ENCODE measurements around the gene ZNF423. TPM values are rescaled to one million over a fixed set of nuclear protein-coding genes. Genes with fewer than 3 reads are reported as not detected.

ZNF423 gene
- total RNA-seq, 1 donor from 2014 or later = 16.7 TPM

DNA sequence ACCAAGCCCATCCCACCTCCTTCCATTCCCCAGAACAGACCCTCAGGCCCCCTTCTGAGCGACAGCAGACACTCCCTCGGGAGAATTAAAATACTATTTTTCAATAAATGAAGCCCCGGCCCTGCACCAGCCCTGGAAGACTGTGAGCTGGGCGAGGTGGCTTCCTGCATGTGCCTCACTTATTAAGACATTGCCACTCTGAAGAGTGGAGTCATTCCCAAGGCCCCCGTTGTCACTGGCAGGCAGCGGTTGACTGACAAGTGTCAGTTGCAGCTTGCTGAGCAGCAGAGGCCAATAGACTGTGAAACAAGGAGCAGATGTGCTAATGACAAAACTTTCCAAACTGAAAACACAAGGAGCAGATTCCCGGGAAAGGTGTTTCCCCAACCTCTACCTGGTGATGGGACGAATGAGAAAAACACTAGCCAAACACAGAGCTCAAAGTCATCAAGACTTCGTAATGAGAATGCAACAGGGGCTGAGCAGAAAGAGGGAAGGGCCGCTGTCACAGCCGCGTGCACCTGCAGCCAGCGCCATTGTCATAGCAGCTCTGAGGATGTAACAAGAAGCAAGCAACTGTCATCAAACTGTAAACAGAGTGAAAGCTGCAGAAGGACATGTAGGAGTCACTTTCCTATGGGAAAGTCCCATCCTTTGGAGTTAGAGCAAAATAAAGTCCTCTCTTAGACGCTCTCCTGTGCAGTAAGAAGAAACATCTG lies 250.2 kb downstream of the ZNF423 start:
- Histone ChIP-seq H3K4me3 (ENCODE audit: low read length in 3 of 3) (no peak overlapping the region), H3K36me3 (ENCODE audit: control insufficient read depth in 3 of 3, insufficient read depth in 3 of 3, low read length in 3 of 3) (peaks cover 0 to 2% (median 0%) of the 10 kb centered on the region in 3 donors), H3K4me1 (ENCODE audit: control insufficient read depth in 3 of 3, insufficient read depth in 3 of 3, low read length in 3 of 3) (peaks cover 11 to 29% (median 18%) of the 10 kb centered on the region in 3 donors), H3K9me3 (ENCODE audit: control insufficient read depth in 3 of 3, low read length in 3 of 3) (no peaks in the 10 kb centered on the region), H3K9ac (ENCODE audit: low read depth in 1 of 3, low read length in 3 of 3) (no peak overlapping the region), H3K27ac (ENCODE audit: low read depth, low read length) (no peak overlapping the region), H3K27me3 (ENCODE audit: control insufficient read depth in 3 of 3, insufficient read depth in 3 of 3, low read length in 3 of 3) (no peaks in the 10 kb centered on the region)

DNA sequence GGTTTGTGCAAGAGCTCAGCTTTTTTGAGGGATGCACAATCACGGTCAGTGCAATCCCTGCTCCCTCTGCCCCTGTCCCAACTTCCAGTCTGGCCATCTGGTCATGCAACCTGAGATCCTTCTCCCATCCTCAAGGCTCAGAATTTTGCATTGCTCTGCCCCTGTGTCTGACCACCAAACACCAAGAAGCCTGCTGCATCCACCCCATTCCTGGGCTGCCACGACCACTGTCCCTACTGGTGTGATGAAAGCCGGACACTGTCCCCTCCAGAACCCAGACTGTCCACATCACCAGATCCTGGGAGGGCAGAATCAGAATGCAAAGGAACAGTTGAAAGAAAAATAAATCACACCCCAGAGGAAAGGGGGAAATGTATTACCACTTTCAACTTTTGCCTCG lies 251.3 kb downstream of the ZNF423 start:
- H3K9ac ChIP-seq (ENCODE audit: low read depth in 1 of 3, low read length in 3 of 3) = no peak overlapping the region
- no peaks in the 10 kb centered on the region for H3K27me3 ChIP-seq (ENCODE audit: control insufficient read depth in 3 of 3, insufficient read depth in 3 of 3, low read length in 3 of 3)
- H3K4me1 ChIP-seq (ENCODE audit: control insufficient read depth in 3 of 3, insufficient read depth in 3 of 3, low read length in 3 of 3) = peaks cover 11 to 29% (median 18%) of the 10 kb centered on the region in 3 donors
- no peaks in the 10 kb centered on the region for H3K9me3 ChIP-seq (ENCODE audit: control insufficient read depth in 3 of 3, low read length in 3 of 3)
- H3K27ac ChIP-seq (ENCODE audit: low read depth, low read length) = no peak overlapping the region
- H3K36me3 ChIP-seq (ENCODE audit: control insufficient read depth in 3 of 3, insufficient read depth in 3 of 3, low read length in 3 of 3) = peaks cover 0 to 2% (median 0%) of the 10 kb centered on the region in 3 donors
- no peak overlapping the region for H3K4me3 ChIP-seq (ENCODE audit: low read length in 3 of 3)

DNA sequence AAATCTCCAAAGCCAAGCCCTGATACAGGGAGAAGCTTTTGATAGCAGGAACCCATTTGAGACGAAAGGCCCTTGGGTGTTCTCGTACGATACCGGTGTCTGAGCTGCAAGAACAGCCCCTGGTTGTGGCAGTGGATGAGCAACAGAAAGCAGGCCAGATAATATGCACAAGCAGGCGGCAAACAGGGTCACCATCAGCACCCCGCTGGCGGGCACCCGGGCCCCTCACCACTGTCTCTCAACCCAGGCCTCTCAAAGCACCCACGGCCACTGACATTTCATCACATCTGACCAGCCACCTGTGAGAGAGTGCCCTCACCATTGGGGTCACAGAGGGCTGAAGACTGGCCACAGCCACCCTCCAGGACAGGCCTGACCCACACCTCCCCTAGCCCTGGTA lies 252.0 kb downstream of the ZNF423 start:
- Histone ChIP-seq H3K4me1 (ENCODE audit: control insufficient read depth in 3 of 3, insufficient read depth in 3 of 3, low read length in 3 of 3) (peaks cover 10 to 33% (median 18%) of the 10 kb centered on the region in 3 donors), H3K36me3 (ENCODE audit: control insufficient read depth in 3 of 3, insufficient read depth in 3 of 3, low read length in 3 of 3) (peaks cover 0 to 2% (median 0%) of the 10 kb centered on the region in 3 donors), H3K9me3 (ENCODE audit: control insufficient read depth in 3 of 3, low read length in 3 of 3) (no peaks in the 10 kb centered on the region), H3K27ac (ENCODE audit: low read depth, low read length) (no peak overlapping the region), H3K27me3 (ENCODE audit: control insufficient read depth in 3 of 3, insufficient read depth in 3 of 3, low read length in 3 of 3) (no peaks in the 10 kb centered on the region), H3K4me3 (ENCODE audit: low read length in 3 of 3) (no peak overlapping the region), H3K9ac (ENCODE audit: low read depth in 1 of 3, low read length in 3 of 3) (no peak overlapping the region)

DNA sequence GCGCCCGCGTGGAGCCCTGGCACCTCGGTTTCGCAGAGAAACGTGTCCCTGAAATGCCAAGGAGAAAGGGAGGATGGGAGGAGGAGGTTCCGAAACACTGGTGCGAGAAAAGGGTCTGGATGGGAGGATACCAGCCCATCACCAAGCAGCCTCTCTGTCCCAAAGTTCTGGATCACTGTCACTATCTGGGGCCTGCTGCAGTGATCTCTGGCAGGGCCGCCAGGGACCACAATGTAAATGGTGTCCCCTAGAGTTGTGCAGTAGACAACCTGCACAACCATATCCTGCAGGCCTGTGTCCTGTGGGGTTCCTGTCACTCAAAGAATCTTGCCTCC lies 253.0 kb downstream of the ZNF423 start:
- Histone ChIP-seq H3K4me3 (ENCODE audit: low read length in 3 of 3) (peak overlapping the region in 1 of 3 donors; percentile 8), H3K9me3 (ENCODE audit: control insufficient read depth in 3 of 3, low read length in 3 of 3) (no peaks in the 10 kb centered on the region), H3K27ac (ENCODE audit: low read depth, low read length) (peak overlapping the region; percentile 12), H3K9ac (ENCODE audit: low read depth in 1 of 3, low read length in 3 of 3) (peak overlapping the region in 1 of 3 donors; percentile 64), H3K27me3 (ENCODE audit: control insufficient read depth in 3 of 3, insufficient read depth in 3 of 3, low read length in 3 of 3) (no peaks in the 10 kb centered on the region), H3K36me3 (ENCODE audit: control insufficient read depth in 3 of 3, insufficient read depth in 3 of 3, low read length in 3 of 3) (peaks cover 0 to 2% (median 0%) of the 10 kb centered on the region in 3 donors), H3K4me1 (ENCODE audit: control insufficient read depth in 3 of 3, insufficient read depth in 3 of 3, low read length in 3 of 3) (peaks cover 9 to 32% (median 16%) of the 10 kb centered on the region in 3 donors)

DNA sequence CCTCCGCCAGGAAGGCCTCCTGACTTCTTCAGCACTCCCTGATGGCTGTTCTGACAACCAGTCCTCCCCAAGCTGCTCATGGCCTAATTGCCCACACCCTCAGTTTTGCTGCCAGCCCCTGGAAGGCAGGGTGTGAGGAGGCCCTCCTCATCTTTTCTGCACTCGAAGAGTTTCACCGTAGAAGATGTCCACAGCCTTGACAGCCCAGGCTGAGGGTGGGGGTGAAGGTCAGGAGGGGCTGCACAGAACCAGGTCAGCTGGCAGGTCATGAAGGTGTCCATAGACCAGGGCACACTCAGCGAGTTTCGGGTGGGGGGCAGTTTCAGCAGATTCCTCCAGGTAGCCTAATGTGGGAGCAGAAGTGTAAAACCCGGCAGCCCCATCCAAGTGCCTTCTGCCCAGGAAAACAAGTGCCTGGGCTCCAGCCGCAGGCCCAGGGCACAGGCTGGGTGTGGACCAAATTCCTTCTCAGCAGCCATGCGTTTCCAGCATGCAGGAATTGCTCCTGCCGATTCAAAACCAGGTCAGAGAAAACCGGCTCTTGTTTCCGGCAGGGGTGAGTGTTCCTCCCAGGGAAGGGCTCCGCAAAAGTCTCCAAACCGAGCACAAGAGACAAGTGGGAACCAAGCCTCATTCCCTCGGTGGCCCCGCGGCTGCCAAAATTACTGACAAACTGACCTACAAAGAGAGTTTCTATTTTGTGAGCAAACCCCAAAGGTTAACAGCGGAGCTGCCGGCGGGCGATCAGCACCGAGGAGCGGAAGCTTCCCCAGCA lies 253.5 kb downstream of the ZNF423 start:
- H3K27me3 ChIP-seq (ENCODE audit: control insufficient read depth in 3 of 3, insufficient read depth in 3 of 3, low read length in 3 of 3) = no peaks in the 10 kb centered on the region
- no peaks in the 10 kb centered on the region for H3K9me3 ChIP-seq (ENCODE audit: control insufficient read depth in 3 of 3, low read length in 3 of 3)
- H3K27ac ChIP-seq (ENCODE audit: low read depth, low read length) = peak overlapping the region; percentile 12
- peak overlapping the region in 1 of 3 donors; percentile 64 for H3K9ac ChIP-seq (ENCODE audit: low read depth in 1 of 3, low read length in 3 of 3)
- peaks cover 0 to 2% (median 0%) of the 10 kb centered on the region in 3 donors for H3K36me3 ChIP-seq (ENCODE audit: control insufficient read depth in 3 of 3, insufficient read depth in 3 of 3, low read length in 3 of 3)
- H3K4me1 ChIP-seq (ENCODE audit: control insufficient read depth in 3 of 3, insufficient read depth in 3 of 3, low read length in 3 of 3) = peaks cover 12 to 34% (median 17%) of the 10 kb centered on the region in 3 donors
- H3K4me3 ChIP-seq (ENCODE audit: low read length in 3 of 3) = peak overlapping the region in 1 of 3 donors; percentile 8

DNA sequence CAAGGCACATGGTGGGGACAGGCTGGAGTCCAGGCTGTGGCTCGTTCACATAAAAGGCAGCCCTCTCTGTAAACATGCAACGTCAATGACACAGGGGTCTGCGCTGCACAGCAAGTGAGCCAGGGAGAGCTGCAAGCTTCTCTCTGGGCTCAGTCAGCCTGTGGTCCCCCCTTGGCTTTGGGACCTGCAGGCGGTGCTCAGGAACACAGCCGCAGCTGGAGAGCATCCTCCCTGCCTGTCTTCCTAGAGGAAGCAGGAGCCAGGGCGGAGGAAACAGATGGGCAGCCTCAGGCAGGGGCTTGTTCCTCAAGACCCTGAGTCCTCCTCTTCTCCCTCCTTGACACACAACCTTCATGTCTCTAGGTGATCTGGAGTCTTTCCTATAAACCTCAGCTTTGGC lies 254.3 kb downstream of the ZNF423 start:
- Histone ChIP-seq H3K4me3 (ENCODE audit: low read length in 3 of 3) (no peak overlapping the region), H3K4me1 (ENCODE audit: control insufficient read depth in 3 of 3, insufficient read depth in 3 of 3, low read length in 3 of 3) (peaks cover 18 to 43% (median 23%) of the 10 kb centered on the region in 3 donors), H3K36me3 (ENCODE audit: control insufficient read depth in 3 of 3, insufficient read depth in 3 of 3, low read length in 3 of 3) (peaks cover 0 to 2% (median 0%) of the 10 kb centered on the region in 3 donors), H3K9me3 (ENCODE audit: control insufficient read depth in 3 of 3, low read length in 3 of 3) (no peaks in the 10 kb centered on the region), H3K9ac (ENCODE audit: low read depth in 1 of 3, low read length in 3 of 3) (no peak overlapping the region), H3K27me3 (ENCODE audit: control insufficient read depth in 3 of 3, insufficient read depth in 3 of 3, low read length in 3 of 3) (no peaks in the 10 kb centered on the region), H3K27ac (ENCODE audit: low read depth, low read length) (no peak overlapping the region)

DNA sequence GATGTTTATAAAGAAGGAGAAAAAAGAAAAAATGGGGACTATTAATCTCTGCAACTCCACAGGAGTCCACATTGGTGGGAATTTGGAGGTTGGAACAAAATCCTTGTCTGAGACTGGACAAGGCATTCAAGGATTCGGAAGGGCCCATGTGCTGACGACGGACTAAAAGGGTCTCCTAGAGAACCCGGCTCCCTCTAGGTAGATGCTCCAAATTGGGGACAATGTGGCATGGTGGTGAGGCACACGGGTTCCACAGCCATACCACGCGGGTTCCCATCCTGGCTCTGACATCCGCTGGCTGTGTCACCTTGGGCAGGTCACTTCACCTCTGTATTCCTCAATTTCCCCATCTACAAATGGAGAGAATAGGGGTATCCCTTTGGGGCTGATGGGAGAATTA lies 254.9 kb downstream of the ZNF423 start:
- H3K4me1 ChIP-seq (ENCODE audit: control insufficient read depth in 3 of 3, insufficient read depth in 3 of 3, low read length in 3 of 3) = peaks cover 24 to 48% (median 29%) of the 10 kb centered on the region in 3 donors
- no peak overlapping the region for H3K27ac ChIP-seq (ENCODE audit: low read depth, low read length)
- no peaks in the 10 kb centered on the region for H3K9me3 ChIP-seq (ENCODE audit: control insufficient read depth in 3 of 3, low read length in 3 of 3)
- peaks cover 0 to 2% (median 0%) of the 10 kb centered on the region in 3 donors for H3K36me3 ChIP-seq (ENCODE audit: control insufficient read depth in 3 of 3, insufficient read depth in 3 of 3, low read length in 3 of 3)
- no peak overlapping the region for H3K9ac ChIP-seq (ENCODE audit: low read depth in 1 of 3, low read length in 3 of 3)
- H3K27me3 ChIP-seq (ENCODE audit: control insufficient read depth in 3 of 3, insufficient read depth in 3 of 3, low read length in 3 of 3) = no peaks in the 10 kb centered on the region
- H3K4me3 ChIP-seq (ENCODE audit: low read length in 3 of 3) = no peak overlapping the region

DNA sequence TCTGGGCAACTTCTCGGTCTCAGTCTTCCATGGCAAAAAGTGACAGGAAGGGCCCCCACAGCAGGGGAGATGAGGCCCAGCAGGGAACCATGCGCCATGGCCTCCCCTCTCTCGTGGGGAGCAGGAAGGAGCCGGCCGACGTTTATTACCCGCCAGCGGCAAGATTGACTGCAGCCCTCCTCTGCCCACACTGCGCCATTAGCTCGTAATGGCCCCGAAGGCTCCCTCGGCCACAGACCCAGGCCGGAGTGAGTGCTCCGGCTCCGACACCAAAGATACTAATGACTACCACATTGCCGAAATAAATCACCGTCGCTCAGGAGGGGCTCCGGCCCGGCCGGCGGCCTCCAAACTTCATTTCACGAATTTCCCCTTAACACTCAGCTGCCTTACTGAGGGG lies 255.4 kb downstream of the ZNF423 start:
- Histone ChIP-seq H3K4me1 (ENCODE audit: control insufficient read depth in 3 of 3, insufficient read depth in 3 of 3, low read length in 3 of 3) (peaks cover 24 to 48% (median 29%) of the 10 kb centered on the region in 3 donors), H3K9me3 (ENCODE audit: control insufficient read depth in 3 of 3, low read length in 3 of 3) (no peaks in the 10 kb centered on the region), H3K36me3 (ENCODE audit: control insufficient read depth in 3 of 3, insufficient read depth in 3 of 3, low read length in 3 of 3) (peaks cover 0 to 2% (median 0%) of the 10 kb centered on the region in 3 donors), H3K9ac (ENCODE audit: low read depth in 1 of 3, low read length in 3 of 3) (no peak overlapping the region), H3K27me3 (ENCODE audit: control insufficient read depth in 3 of 3, insufficient read depth in 3 of 3, low read length in 3 of 3) (no peaks in the 10 kb centered on the region), H3K4me3 (ENCODE audit: low read length in 3 of 3) (no peak overlapping the region), H3K27ac (ENCODE audit: low read depth, low read length) (no peak overlapping the region)

DNA sequence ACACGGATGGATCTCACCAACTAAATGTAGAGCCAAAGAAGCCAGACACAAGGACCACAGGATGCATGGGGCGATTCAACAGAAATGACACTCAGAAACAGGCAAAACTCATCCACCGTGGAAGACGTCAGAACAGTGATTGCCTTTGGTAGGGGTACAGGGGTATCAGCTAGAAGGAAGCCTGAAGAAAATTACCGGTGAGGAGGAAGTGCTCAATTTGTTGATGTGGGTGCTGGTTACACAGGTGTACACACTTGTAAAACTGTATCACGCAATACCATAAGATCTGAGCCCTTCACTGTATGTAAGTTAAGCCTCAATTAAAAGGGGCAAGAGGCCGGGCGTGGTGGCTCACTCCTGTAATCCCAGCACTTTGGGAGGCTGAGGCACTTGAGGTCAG lies 256.2 kb downstream of the ZNF423 start:
- peaks cover 0 to 2% (median 0%) of the 10 kb centered on the region in 3 donors for H3K36me3 ChIP-seq (ENCODE audit: control insufficient read depth in 3 of 3, insufficient read depth in 3 of 3, low read length in 3 of 3)
- H3K4me1 ChIP-seq (ENCODE audit: control insufficient read depth in 3 of 3, insufficient read depth in 3 of 3, low read length in 3 of 3) = peaks cover 24 to 49% (median 32%) of the 10 kb centered on the region in 3 donors
- H3K9ac ChIP-seq (ENCODE audit: low read depth in 1 of 3, low read length in 3 of 3) = no peak overlapping the region
- no peaks in the 10 kb centered on the region for H3K9me3 ChIP-seq (ENCODE audit: control insufficient read depth in 3 of 3, low read length in 3 of 3)
- H3K27me3 ChIP-seq (ENCODE audit: control insufficient read depth in 3 of 3, insufficient read depth in 3 of 3, low read length in 3 of 3) = no peaks in the 10 kb centered on the region
- H3K27ac ChIP-seq (ENCODE audit: low read depth, low read length) = no peak overlapping the region
- H3K4me3 ChIP-seq (ENCODE audit: low read length in 3 of 3) = no peak overlapping the region

DNA sequence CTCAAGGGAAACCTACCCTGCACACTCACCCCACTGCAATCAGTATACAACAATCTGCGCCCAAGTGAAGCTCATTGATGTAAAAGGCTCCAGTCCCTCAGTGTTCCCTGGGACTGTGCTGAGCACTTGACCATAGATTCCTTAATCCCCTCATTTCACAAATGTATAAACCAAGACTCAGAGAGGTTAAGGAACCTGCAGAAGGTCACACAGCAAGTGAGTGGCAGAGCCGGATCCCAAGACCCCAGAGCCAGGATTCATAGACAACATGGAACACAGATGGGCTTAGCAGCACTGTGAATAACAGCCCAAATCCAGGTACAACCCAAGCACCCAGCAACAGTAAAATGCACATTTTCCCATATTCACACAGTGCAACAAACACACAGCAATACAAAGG lies 256.6 kb downstream of the ZNF423 start:
- no peaks in the 10 kb centered on the region for H3K9me3 ChIP-seq (ENCODE audit: control insufficient read depth in 3 of 3, low read length in 3 of 3)
- H3K36me3 ChIP-seq (ENCODE audit: control insufficient read depth in 3 of 3, insufficient read depth in 3 of 3, low read length in 3 of 3) = peaks cover 0 to 2% (median 0%) of the 10 kb centered on the region in 3 donors
- peaks cover 24 to 52% (median 30%) of the 10 kb centered on the region in 3 donors for H3K4me1 ChIP-seq (ENCODE audit: control insufficient read depth in 3 of 3, insufficient read depth in 3 of 3, low read length in 3 of 3)
- no peaks in the 10 kb centered on the region for H3K27me3 ChIP-seq (ENCODE audit: control insufficient read depth in 3 of 3, insufficient read depth in 3 of 3, low read length in 3 of 3)
- no peak overlapping the region for H3K4me3 ChIP-seq (ENCODE audit: low read length in 3 of 3)
- no peak overlapping the region for H3K9ac ChIP-seq (ENCODE audit: low read depth in 1 of 3, low read length in 3 of 3)
- H3K27ac ChIP-seq (ENCODE audit: low read depth, low read length) = no peak overlapping the region
